ENCODE measurements around the gene CFLAR. TPM values are rescaled to one million over a fixed set of nuclear protein-coding genes. Genes with fewer than 3 reads are reported as not detected.

The CFLAR gene
- total and polyA plus RNA-seq, 4 donors: 24.4 to 169 (median 45.5) TPM

DNA sequence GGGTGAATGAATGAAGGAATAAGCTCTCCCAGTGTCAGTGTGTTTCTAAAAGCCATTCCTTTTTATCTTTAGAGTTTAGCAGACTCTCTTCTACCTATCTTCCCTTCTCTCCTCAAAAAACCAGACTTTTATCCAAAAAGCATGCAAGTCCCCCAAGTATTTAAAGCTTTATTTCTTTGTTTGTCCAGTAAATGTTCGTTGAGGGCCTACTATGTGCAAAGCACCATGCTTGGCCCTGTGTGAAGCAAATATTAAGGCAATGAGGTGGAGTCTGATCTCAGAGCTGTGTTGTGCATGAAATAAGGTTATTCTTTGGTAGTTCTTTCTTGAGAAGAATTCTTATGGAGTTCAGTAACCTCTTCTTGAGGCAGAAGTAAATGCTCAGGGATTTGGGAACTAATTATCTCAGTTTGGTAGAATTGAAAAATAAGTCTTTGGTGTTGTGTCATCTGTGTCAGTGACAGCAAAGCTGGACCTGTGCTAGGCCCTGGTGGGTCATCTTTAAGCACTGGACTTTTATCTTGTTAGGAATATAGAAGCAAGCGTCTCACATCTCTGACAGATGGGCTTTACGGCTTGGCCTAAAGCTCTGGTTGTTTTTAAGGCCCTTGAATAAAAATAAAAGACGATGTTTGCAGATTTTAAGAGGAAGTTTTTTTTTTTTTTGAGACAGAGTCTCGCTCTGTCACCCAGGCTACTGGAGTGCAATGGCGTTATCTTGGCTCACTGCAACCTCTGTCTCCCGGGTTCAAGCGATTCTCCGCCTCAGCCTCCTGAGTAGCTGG, 38.8 kb downstream of the CFLAR start:
- no peaks in the 10 kb centered on the region for H3K27me3 ChIP-seq (ENCODE audit: control insufficient read depth in 4 of 4, insufficient read depth in 4 of 4, low read length in 3 of 4)
- no peak overlapping the region for H3K4me3 ChIP-seq (ENCODE audit: low read depth in 1 of 3, low read length in 3 of 3)
- TF ChIP-seq HNF4G (IDR thresholded peaks at IDR 0.05): no peak
- TF ChIP-seq EGR1 (IDR thresholded peaks at IDR 0.05; ENCODE audit: low read depth in 2 of 2): no peak
- TF ChIP-seq, protein P1, sequence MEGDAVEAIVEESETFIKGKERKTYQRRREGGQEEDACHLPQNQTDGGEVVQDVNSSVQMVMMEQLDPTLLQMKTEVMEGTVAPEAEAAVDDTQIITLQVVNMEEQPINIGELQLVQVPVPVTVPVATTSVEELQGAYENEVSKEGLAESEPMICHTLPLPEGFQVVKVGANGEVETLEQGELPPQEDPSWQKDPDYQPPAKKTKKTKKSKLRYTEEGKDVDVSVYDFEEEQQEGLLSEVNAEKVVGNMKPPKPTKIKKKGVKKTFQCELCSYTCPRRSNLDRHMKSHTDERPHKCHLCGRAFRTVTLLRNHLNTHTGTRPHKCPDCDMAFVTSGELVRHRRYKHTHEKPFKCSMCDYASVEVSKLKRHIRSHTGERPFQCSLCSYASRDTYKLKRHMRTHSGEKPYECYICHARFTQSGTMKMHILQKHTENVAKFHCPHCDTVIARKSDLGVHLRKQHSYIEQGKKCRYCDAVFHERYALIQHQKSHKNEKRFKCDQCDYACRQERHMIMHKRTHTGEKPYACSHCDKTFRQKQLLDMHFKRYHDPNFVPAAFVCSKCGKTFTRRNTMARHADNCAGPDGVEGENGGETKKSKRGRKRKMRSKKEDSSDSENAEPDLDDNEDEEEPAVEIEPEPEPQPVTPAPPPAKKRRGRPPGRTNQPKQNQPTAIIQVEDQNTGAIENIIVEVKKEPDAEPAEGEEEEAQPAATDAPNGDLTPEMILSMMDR (IDR thresholded peaks at IDR 0.05; ENCODE audit: low read depth, low read length, missing input control): no peak
- TF ChIP-seq FOXA2 (IDR thresholded peaks at IDR 0.05): no peak
- no peak for TF ChIP-seq GABPA (IDR thresholded peaks at IDR 0.05 in 1 of 2, conservative IDR thresholded peaks at IDR 0.05 in 1 of 2)
- TF ChIP-seq YY1 (IDR thresholded peaks at IDR 0.05): no peak
- TF ChIP-seq FOXA1 (IDR thresholded peaks at IDR 0.05): no peak
- TF ChIP-seq, protein P2, sequence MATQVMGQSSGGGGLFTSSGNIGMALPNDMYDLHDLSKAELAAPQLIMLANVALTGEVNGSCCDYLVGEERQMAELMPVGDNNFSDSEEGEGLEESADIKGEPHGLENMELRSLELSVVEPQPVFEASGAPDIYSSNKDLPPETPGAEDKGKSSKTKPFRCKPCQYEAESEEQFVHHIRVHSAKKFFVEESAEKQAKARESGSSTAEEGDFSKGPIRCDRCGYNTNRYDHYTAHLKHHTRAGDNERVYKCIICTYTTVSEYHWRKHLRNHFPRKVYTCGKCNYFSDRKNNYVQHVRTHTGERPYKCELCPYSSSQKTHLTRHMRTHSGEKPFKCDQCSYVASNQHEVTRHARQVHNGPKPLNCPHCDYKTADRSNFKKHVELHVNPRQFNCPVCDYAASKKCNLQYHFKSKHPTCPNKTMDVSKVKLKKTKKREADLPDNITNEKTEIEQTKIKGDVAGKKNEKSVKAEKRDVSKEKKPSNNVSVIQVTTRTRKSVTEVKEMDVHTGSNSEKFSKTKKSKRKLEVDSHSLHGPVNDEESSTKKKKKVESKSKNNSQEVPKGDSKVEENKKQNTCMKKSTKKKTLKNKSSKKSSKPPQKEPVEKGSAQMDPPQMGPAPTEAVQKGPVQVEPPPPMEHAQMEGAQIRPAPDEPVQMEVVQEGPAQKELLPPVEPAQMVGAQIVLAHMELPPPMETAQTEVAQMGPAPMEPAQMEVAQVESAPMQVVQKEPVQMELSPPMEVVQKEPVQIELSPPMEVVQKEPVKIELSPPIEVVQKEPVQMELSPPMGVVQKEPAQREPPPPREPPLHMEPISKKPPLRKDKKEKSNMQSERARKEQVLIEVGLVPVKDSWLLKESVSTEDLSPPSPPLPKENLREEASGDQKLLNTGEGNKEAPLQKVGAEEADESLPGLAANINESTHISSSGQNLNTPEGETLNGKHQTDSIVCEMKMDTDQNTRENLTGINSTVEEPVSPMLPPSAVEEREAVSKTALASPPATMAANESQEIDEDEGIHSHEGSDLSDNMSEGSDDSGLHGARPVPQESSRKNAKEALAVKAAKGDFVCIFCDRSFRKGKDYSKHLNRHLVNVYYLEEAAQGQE (IDR thresholded peaks at IDR 0.05): no peak
- TF ChIP-seq, protein P3, sequence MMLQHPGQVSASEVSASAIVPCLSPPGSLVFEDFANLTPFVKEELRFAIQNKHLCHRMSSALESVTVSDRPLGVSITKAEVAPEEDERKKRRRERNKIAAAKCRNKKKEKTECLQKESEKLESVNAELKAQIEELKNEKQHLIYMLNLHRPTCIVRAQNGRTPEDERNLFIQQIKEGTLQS (IDR thresholded peaks at IDR 0.05): no peak
- TF ChIP-seq, protein P4, sequence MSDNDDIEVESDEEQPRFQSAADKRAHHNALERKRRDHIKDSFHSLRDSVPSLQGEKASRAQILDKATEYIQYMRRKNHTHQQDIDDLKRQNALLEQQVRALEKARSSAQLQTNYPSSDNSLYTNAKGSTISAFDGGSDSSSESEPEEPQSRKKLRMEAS (IDR thresholded peaks at IDR 0.05): no peak
- TF ChIP-seq SP1 (IDR thresholded peaks at IDR 0.05): no peak
- TF ChIP-seq, protein P5, sequence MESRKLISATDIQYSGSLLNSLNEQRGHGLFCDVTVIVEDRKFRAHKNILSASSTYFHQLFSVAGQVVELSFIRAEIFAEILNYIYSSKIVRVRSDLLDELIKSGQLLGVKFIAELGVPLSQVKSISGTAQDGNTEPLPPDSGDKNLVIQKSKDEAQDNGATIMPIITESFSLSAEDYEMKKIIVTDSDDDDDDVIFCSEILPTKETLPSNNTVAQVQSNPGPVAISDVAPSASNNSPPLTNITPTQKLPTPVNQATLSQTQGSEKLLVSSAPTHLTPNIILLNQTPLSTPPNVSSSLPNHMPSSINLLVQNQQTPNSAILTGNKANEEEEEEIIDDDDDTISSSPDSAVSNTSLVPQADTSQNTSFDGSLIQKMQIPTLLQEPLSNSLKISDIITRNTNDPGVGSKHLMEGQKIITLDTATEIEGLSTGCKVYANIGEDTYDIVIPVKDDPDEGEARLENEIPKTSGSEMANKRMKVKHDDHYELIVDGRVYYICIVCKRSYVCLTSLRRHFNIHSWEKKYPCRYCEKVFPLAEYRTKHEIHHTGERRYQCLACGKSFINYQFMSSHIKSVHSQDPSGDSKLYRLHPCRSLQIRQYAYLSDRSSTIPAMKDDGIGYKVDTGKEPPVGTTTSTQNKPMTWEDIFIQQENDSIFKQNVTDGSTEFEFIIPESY (IDR thresholded peaks at IDR 0.05): no peak
- TF ChIP-seq NR2F2 (IDR thresholded peaks at IDR 0.05): no peak
- no peak overlapping the region for H3K9ac ChIP-seq (ENCODE audit: low read depth in 1 of 2, low read length in 2 of 2)
- no peaks in the 10 kb centered on the region for H3K9me3 ChIP-seq (ENCODE audit: control insufficient read depth in 4 of 4, low read length in 3 of 4)
- H3K36me3 ChIP-seq (ENCODE audit: control insufficient read depth in 4 of 4, insufficient read depth in 3 of 4, low read depth in 1 of 4, low read length in 3 of 4): peaks cover 13 to 62% (median 56%) of the 10 kb centered on the region in 4 donors
- peak overlapping the region in 1 of 2 donors; percentile 36 for H3K27ac ChIP-seq (ENCODE audit: low read depth in 1 of 2, low read length in 2 of 2)
- WGBS: 83% methylated on average over 9 of the region's 9 CpGs
- DNase-seq (ENCODE audit: low spot score): no peak
- H3K4me1 ChIP-seq (ENCODE audit: control insufficient read depth in 4 of 4, insufficient read depth in 4 of 4, low read length in 3 of 4): peaks cover 0 to 10% (median 6%) of the 10 kb centered on the region in 4 donors

DNA sequence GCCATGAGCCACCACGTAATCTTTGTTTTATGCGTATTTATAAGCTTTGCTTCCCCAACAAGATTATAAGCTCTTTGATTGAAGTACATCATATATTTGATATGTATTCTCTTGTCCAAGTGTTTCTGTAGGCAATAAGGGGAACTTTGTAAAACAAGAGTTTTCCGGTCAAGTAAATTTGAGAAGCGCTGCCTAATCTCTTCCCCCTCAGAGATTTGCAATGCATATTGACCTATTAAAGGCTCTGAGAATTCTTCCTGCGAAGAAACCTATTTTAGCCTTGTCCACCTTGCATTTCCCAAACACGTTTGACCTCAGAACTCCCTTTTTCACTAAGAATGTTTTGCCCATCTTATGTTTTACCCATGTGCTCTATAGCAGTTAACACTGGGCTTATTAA, 40.1 kb downstream of the CFLAR start:
- Histone ChIP-seq H3K9ac (ENCODE audit: low read depth in 1 of 2, low read length in 2 of 2) (no peak overlapping the region), H3K4me1 (ENCODE audit: control insufficient read depth in 4 of 4, insufficient read depth in 4 of 4, low read length in 3 of 4) (peaks cover 0 to 8% (median 5%) of the 10 kb centered on the region in 4 donors), H3K36me3 (ENCODE audit: control insufficient read depth in 4 of 4, insufficient read depth in 3 of 4, low read depth in 1 of 4, low read length in 3 of 4) (peaks cover 10 to 65% (median 63%) of the 10 kb centered on the region in 4 donors), H3K9me3 (ENCODE audit: control insufficient read depth in 4 of 4, low read length in 3 of 4) (no peaks in the 10 kb centered on the region), H3K4me3 (ENCODE audit: low read depth in 1 of 3, low read length in 3 of 3) (no peak overlapping the region), H3K27me3 (ENCODE audit: control insufficient read depth in 4 of 4, insufficient read depth in 4 of 4, low read length in 3 of 4) (no peaks in the 10 kb centered on the region), H3K27ac (ENCODE audit: low read depth in 1 of 2, low read length in 2 of 2) (no peak overlapping the region)
- DNase-seq (ENCODE audit: low spot score): no peak
- WGBS: 86% methylated on average over 6 of the region's 6 CpGs
- TF ChIP-seq JUND (IDR thresholded peaks at IDR 0.05): no peak
- no peak for TF ChIP-seq TAF1 (conservative IDR thresholded peaks at IDR 0.05)
- no peak for TF ChIP-seq SP1 (IDR thresholded peaks at IDR 0.05)
- TF ChIP-seq RAD21 (IDR thresholded peaks at IDR 0.05): no peak
- TF ChIP-seq EGR1 (IDR thresholded peaks at IDR 0.05; ENCODE audit: low read depth in 2 of 2): no peak
- TF ChIP-seq FOXA2 (IDR thresholded peaks at IDR 0.05): no peak
- no peak for TF ChIP-seq HNF4A (conservative IDR thresholded peaks at IDR 0.05)
- no peak for TF ChIP-seq RXRA (IDR thresholded peaks at IDR 0.05)
- TF ChIP-seq FOXA1 (IDR thresholded peaks at IDR 0.05): no peak
- TF ChIP-seq, protein P4 (IDR thresholded peaks at IDR 0.05): no peak
- no peak for TF ChIP-seq GABPA (IDR thresholded peaks at IDR 0.05 in 1 of 2, conservative IDR thresholded peaks at IDR 0.05 in 1 of 2)
- no peak for TF ChIP-seq YY1 (IDR thresholded peaks at IDR 0.05)
- no peak for TF ChIP-seq HNF4G (IDR thresholded peaks at IDR 0.05)
- no peak for TF ChIP-seq NR2F2 (IDR thresholded peaks at IDR 0.05)
- TF ChIP-seq, protein P2 (IDR thresholded peaks at IDR 0.05): no peak
